EH (cell line): ENCODE results near the gene NEDD4L.
"Not testable (repeated sequence)": the region's sequence is repeated elsewhere in the genome, so short reads cannot be mapped to it uniquely, and the experiment has no call there.

ENCODE experiments used
- DNase-seq: peaks from one replicate; pipeline ENCODE4 v3.0.0-alpha.2; 2015; ENCODE audit warnings: low read depth

The NEDD4L gene

GRCh38 chr18:58241026-58241679 lies 197.1 kb downstream of the NEDD4L start:
- DNase-seq: no peak

GRCh38 chr18:58241877-58242276 lies 197.9 kb downstream of the NEDD4L start:
- DNase-seq: peak; percentile 57

- no peak for DNase-seq
These were observed 198.4 kb downstream of the NEDD4L start for GRCh38 chr18:58242435-58242834.

- no peak for DNase-seq
These were observed 198.9 kb downstream of the NEDD4L start for GRCh38 chr18:58242968-58243367.

GRCh38 chr18:58243401-58243800 lies 199.4 kb downstream of the NEDD4L start:
- no peak for DNase-seq

GRCh38 chr18:58247363-58247834 lies 203.4 kb downstream of the NEDD4L start:
- DNase-seq: peak; percentile 34

GRCh38 chr18:58249712-58250111 lies 205.7 kb downstream of the NEDD4L start:
- DNase-seq: peak; percentile 50

GRCh38 chr18:58251416-58251815 lies 207.4 kb downstream of the NEDD4L start:
- peak; percentile 73 for DNase-seq

- DNase-seq: peak; percentile 42
These were observed 208.1 kb downstream of the NEDD4L start for GRCh38 chr18:58252166-58252565.

GRCh38 chr18:58253318-58253717 lies 209.3 kb downstream of the NEDD4L start:
- no peak for DNase-seq

GRCh38 chr18:58253871-58254270 lies 209.8 kb downstream of the NEDD4L start:
- DNase-seq: peak; percentile 53

- DNase-seq: peak; percentile 61
These were observed 211.0 kb downstream of the NEDD4L start for GRCh38 chr18:58254873-58255511.

GRCh38 chr18:58255701-58256311 lies 211.8 kb downstream of the NEDD4L start:
- DNase-seq: no peak

GRCh38 chr18:58256316-58257080 lies 212.5 kb downstream of the NEDD4L start:
- no peak for DNase-seq

- peak; percentile 41 for DNase-seq
These were observed 213.4 kb downstream of the NEDD4L start for GRCh38 chr18:58257461-58257860.

GRCh38 chr18:58258692-58259342 lies 214.8 kb downstream of the NEDD4L start:
- no peak for DNase-seq

- DNase-seq: peak; percentile 42
These were observed 219.3 kb downstream of the NEDD4L start for GRCh38 chr18:58263055-58263957.

GRCh38 chr18:58264075-58264474 lies 220.0 kb downstream of the NEDD4L start:
- no peak for DNase-seq

- DNase-seq: no peak
These were observed 220.8 kb downstream of the NEDD4L start for GRCh38 chr18:58264840-58265239.

GRCh38 chr18:58265489-58265888 lies 221.5 kb downstream of the NEDD4L start:
- not testable (repeated sequence) for DNase-seq

GRCh38 chr18:58266291-58266690 lies 222.3 kb downstream of the NEDD4L start:
- no peak for DNase-seq
